GM12865 (cell line): ENCODE data around the gene VPS52.
"Not testable (repeated sequence)": the region's sequence is repeated elsewhere in the genome, so short reads cannot be mapped to it uniquely, and the experiment has no call there.

ENCODE experiments used
- DNase-seq: peaks from one replicate; pipeline ENCODE4 v3.0.0; 2010; ENCODE audit warnings: low read depth
- H3K4me3 ChIP-seq: 2 replicates; pipeline ENCODE4 v1.5.1; 2011; ENCODE audit warnings: mild to moderate bottlenecking, low read depth, low read length, control low read depth
- CTCF ChIP-seq: IDR thresholded peaks from 2 replicates; pipeline ENCODE4 v1.5.1; 2011; ENCODE audit warnings: low read length, control low read depth, low read depth, inconsistent platforms; ENCODE audit not compliant: insufficient read depth; ENCODE audit errors: missing control alignments

Gene VPS52

GRCh38 chr6:33243476-33243875, 28.2 kb downstream of the VPS52 start:
- TF ChIP-seq CTCF, result no peak
- H3K4me3 ChIP-seq, result no peak overlapping the region
- no peak for DNase-seq

- DNase-seq, result no peak
- H3K4me3 ChIP-seq, result no peak overlapping the region
- no peak for TF ChIP-seq CTCF
These were observed 29.7 kb downstream of the VPS52 start for GRCh38 chr6:33241968-33242367.

- TF ChIP-seq CTCF, result no peak
- DNase-seq, result no peak
- no peak overlapping the region for H3K4me3 ChIP-seq
These were observed 33.9 kb downstream of the VPS52 start for GRCh38 chr6:33237741-33238140.

- H3K4me3 ChIP-seq, result no peak overlapping the region
- TF ChIP-seq CTCF, result no peak
- no peak for DNase-seq
These were observed 34.8 kb downstream of the VPS52 start for GRCh38 chr6:33236852-33237251.

GRCh38 chr6:33236328-33236727, 35.3 kb downstream of the VPS52 start:
- no peak for TF ChIP-seq CTCF
- H3K4me3 ChIP-seq, result no peak overlapping the region
- DNase-seq, result no peak

GRCh38 chr6:33235221-33235634, 36.4 kb downstream of the VPS52 start:
- H3K4me3 ChIP-seq, result no peak overlapping the region
- TF ChIP-seq CTCF, result no peak
- DNase-seq, result no peak

GRCh38 chr6:33226503-33227120, 45.1 kb downstream of the VPS52 start:
- not testable (repeated sequence) for H3K4me3 ChIP-seq, DNase-seq
